HEK293 (cell line): ENCODE data around the gene CEP85.

ENCODE experiments used
- HOXA7 ChIP-seq: sonication (generic); formaldehyde crosslinking; IDR thresholded peaks from 2 replicates; pipeline ENCODE4 v1.8.1; 2022; ENCODE audit warnings: missing genetic modification reagents, borderline replicate concordance
- HOXD13 ChIP-seq: sonication (generic); formaldehyde crosslinking; IDR thresholded peaks from 2 replicates; pipeline ENCODE4 v1.8.0; 2022; ENCODE audit warnings: missing genetic modification reagents, borderline replicate concordance
- INSM2 ChIP-seq: fragments of 450-650 bp; formaldehyde crosslinking; IDR thresholded peaks from 2 replicates; pipeline ENCODE4 v1.5.1; 2016; ENCODE audit warnings: missing biosample characterization, missing genetic modification characterization
- KLF16 ChIP-seq: fragments of 450-650 bp; formaldehyde crosslinking; IDR thresholded peaks from 2 replicates; pipeline ENCODE4 v1.5.1; 2017; ENCODE audit warnings: missing biosample characterization, missing genetic modification characterization
- OSR2 ChIP-seq: fragments of 450-650 bp; formaldehyde crosslinking; IDR thresholded peaks from 2 replicates; pipeline ENCODE4 v1.5.1; 2016; ENCODE audit warnings: missing biosample characterization, missing genetic modification characterization
- TCF7L2 ChIP-seq: IDR thresholded peaks from 2 replicates; pipeline ENCODE4 v1.6.1; 2011; ENCODE audit warnings: low read depth, mild to moderate bottlenecking, inconsistent platforms, low read length, moderate library complexity, borderline replicate concordance
- YY2 ChIP-seq: fragments of 450-650 bp; formaldehyde crosslinking; IDR thresholded peaks from 2 replicates; pipeline ENCODE4 v1.5.1; 2016; ENCODE audit warnings: missing biosample characterization, missing genetic modification characterization
- ZBTB7A ChIP-seq: fragments of 450-650 bp; formaldehyde crosslinking; IDR thresholded peaks from 2 replicates; pipeline ENCODE4 v1.5.1; 2016; ENCODE audit warnings: low read depth, missing biosample characterization, missing genetic modification characterization
- ZFP3 ChIP-seq: fragments of 450-650 bp; formaldehyde crosslinking; IDR thresholded peaks from 2 replicates; pipeline ENCODE4 v1.5.1; 2016; ENCODE audit warnings: low read depth, missing biosample characterization, missing genetic modification characterization
- ZNF10 ChIP-seq: fragments of 450-650 bp; formaldehyde crosslinking; IDR thresholded peaks from 2 replicates; pipeline ENCODE4 v1.5.1; 2017; ENCODE audit warnings: missing biosample characterization, missing genetic modification characterization
- ZNF114 ChIP-seq: fragments of 450-650 bp; formaldehyde crosslinking; IDR thresholded peaks from 2 replicates; pipeline ENCODE4 v1.5.0; 2017; ENCODE audit warnings: missing biosample characterization, missing genetic modification characterization
- ZNF138 ChIP-seq: fragments of 450-650 bp; formaldehyde crosslinking; IDR thresholded peaks from 2 replicates; pipeline ENCODE4 v1.5.1; 2016; ENCODE audit warnings: missing biosample characterization, missing genetic modification characterization, borderline replicate concordance
- ZNF211 ChIP-seq: fragments of 450-650 bp; formaldehyde crosslinking; IDR thresholded peaks from 2 replicates; pipeline ENCODE4 v1.5.1; 2016; ENCODE audit warnings: low read depth, missing biosample characterization, missing genetic modification characterization
- ZNF214 ChIP-seq: fragments of 450-650 bp; formaldehyde crosslinking; IDR thresholded peaks from 2 replicates; pipeline ENCODE4 v1.5.1; 2017; ENCODE audit warnings: missing biosample characterization, mild to moderate bottlenecking, missing genetic modification characterization, borderline replicate concordance
- ZNF24 ChIP-seq: fragments of 450-650 bp; formaldehyde crosslinking; IDR thresholded peaks from 2 replicates; pipeline ENCODE4 v1.5.1; 2016; ENCODE audit warnings: missing biosample characterization, missing genetic modification characterization
- ZNF248 ChIP-seq: fragments of 450-650 bp; formaldehyde crosslinking; IDR thresholded peaks from 2 replicates; pipeline ENCODE4 v1.5.1; 2017; ENCODE audit warnings: missing biosample characterization, missing genetic modification characterization
- ZNF280D ChIP-seq: fragments of 450-650 bp; formaldehyde crosslinking; IDR thresholded peaks from 2 replicates; pipeline ENCODE4 v1.5.1; 2016; ENCODE audit warnings: missing biosample characterization, missing genetic modification characterization
- ZNF391 ChIP-seq: fragments of 450-650 bp; formaldehyde crosslinking; IDR thresholded peaks from 2 replicates; pipeline ENCODE4 v1.5.1; 2016; ENCODE audit warnings: low read depth, missing biosample characterization, missing genetic modification characterization, borderline replicate concordance
- ZNF473 ChIP-seq: fragments of 450-650 bp; formaldehyde crosslinking; IDR thresholded peaks from 2 replicates; pipeline ENCODE4 v1.5.1; 2017; ENCODE audit warnings: missing biosample characterization, missing genetic modification characterization
- ZNF530 ChIP-seq: fragments of 450-650 bp; formaldehyde crosslinking; IDR thresholded peaks from 2 replicates; pipeline ENCODE4 v1.5.1; 2016; ENCODE audit warnings: low read depth, missing biosample characterization, missing genetic modification characterization
- ZNF549 ChIP-seq: fragments of 450-650 bp; IDR thresholded peaks from 2 replicates; pipeline ENCODE4 v1.5.1; 2018; ENCODE audit warnings: missing biosample characterization, missing genetic modification characterization, mild to moderate bottlenecking, inconsistent platforms, moderate library complexity
- ZNF558 ChIP-seq: fragments of 450-650 bp; formaldehyde crosslinking; IDR thresholded peaks from 2 replicates; pipeline ENCODE4 v1.5.1; 2016; ENCODE audit warnings: missing biosample characterization, missing genetic modification characterization
- ZNF561 ChIP-seq: fragments of 450-650 bp; IDR thresholded peaks from 2 replicates; pipeline ENCODE4 v1.5.1; 2018; ENCODE audit warnings: missing biosample characterization, missing genetic modification characterization, borderline replicate concordance
- ZNF610 ChIP-seq: fragments of 450-650 bp; formaldehyde crosslinking; IDR thresholded peaks from 2 replicates; pipeline ENCODE4 v1.5.1; 2016; ENCODE audit warnings: missing biosample characterization, missing genetic modification characterization, borderline replicate concordance
- ZNF660 ChIP-seq: fragments of 450-650 bp; IDR thresholded peaks from 2 replicates; pipeline ENCODE4 v1.5.1; 2018; ENCODE audit warnings: missing biosample characterization, mild to moderate bottlenecking, missing genetic modification characterization
- ZNF692 ChIP-seq: fragments of 450-650 bp; formaldehyde crosslinking; IDR thresholded peaks from 2 replicates; pipeline ENCODE4 v1.5.1; 2016; ENCODE audit warnings: missing biosample characterization, missing genetic modification characterization
- ZNF707 ChIP-seq: fragments of 450-650 bp; formaldehyde crosslinking; IDR thresholded peaks from 2 replicates; pipeline ENCODE4 v1.5.1; 2016; ENCODE audit warnings: missing biosample characterization, missing genetic modification characterization
- ZSCAN18 ChIP-seq: fragments of 450-650 bp; formaldehyde crosslinking; IDR thresholded peaks from 2 replicates; pipeline ENCODE4 v1.5.1; 2016; ENCODE audit warnings: missing biosample characterization, missing genetic modification characterization
- TF ChIP-seq, protein P1 (sequence below): fragments of 450-650 bp; formaldehyde crosslinking; IDR thresholded peaks from 2 replicates; pipeline ENCODE4 v1.5.1; 2016; ENCODE audit warnings: missing biosample characterization, missing genetic modification characterization
- TF ChIP-seq, protein P2 (sequence below): fragments of 450-650 bp; formaldehyde crosslinking; IDR thresholded peaks from 2 replicates; pipeline ENCODE4 v1.5.1; 2017; ENCODE audit warnings: missing biosample characterization, missing genetic modification characterization

Gene CEP85

DNA sequence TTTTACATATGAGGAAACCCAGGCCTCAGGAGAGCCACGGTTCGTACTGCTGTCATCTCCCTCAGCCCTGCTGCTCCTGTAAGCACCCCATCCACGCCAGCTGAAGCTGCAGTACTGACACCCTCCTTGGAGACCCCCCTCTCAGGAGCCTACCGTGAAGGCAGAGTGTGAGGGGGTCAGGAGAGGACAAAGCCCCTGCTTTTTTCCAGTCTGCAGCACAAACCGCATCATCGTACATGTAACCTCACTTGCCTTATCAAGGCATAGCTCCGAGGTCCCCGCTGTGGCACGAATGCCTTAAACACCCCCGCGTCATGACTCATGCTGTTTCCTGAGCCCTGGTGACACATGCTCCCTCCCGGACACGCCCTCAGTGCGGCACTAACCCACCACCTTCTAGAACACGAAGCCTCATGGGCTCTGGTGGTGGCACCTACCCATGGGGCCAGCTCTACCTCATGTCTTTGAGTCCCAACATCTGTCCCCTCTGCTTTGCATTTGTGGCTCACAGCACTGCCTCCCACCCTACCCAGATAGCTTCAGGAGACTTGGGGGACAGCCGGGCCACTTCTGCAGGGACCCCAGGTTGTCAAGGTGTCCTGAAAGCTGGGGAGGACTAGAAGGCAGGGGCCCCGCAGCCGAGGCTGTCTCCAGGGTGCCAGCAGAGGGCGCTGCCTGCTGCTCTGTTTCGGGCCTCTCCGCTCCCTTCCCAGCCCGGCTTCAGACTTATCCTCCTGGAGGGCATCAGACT lies 50.8 kb downstream of the CEP85 start (continued):
- TF ChIP-seq ZNF530 (tag by site-specific recombination) (no peak), ZNF138 (tag by site-specific recombination) (no peak), ZNF10 (tag by site-specific recombination) (no peak), ZNF692 (peak; percentile 89), ZNF610 (no peak), ZNF248 (tag by site-specific recombination) (no peak), ZNF114 (tag by site-specific recombination) (no peak), ZNF24 (tag by site-specific recombination) (peak; percentile 82), OSR2 (no peak), TCF7L2 (no peak), ZNF473 (tag by site-specific recombination) (no peak), ZNF280D (tag by site-specific recombination) (no peak), ZFP3 (tag by site-specific recombination) (no peak), ZNF558 (tag by site-specific recombination) (no peak), ZNF549 (tag by site-specific recombination) (no peak), ZBTB7A (no peak; the same call in 1 of the 2 replicates), YY2 (no peak), INSM2 (peak; percentile 66), KLF16 (peak; percentile 88), ZNF214 (tag by site-specific recombination) (no peak), ZSCAN18 (tag by site-specific recombination) (no peak), ZNF211 (tag by site-specific recombination) (no peak), HOXD13 (CRISPR knock-in tag) (no peak), ZNF561 (tag by site-specific recombination) (no peak), HOXA7 (CRISPR knock-in tag) (no peak), ZNF707 (tag by site-specific recombination) (no peak), ZNF391 (tag by site-specific recombination) (peak; percentile 22; the same call in 1 of the 2 replicates), ZNF660 (tag by site-specific recombination) (peak; percentile 78; the same call in 1 of the 2 replicates)
- TF ChIP-seq, protein P1, sequence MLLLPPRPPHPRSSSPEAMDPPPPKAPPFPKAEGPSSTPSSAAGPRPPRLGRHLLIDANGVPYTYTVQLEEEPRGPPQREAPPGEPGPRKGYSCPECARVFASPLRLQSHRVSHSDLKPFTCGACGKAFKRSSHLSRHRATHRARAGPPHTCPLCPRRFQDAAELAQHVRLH, result no peak
- TF ChIP-seq, protein P2, sequence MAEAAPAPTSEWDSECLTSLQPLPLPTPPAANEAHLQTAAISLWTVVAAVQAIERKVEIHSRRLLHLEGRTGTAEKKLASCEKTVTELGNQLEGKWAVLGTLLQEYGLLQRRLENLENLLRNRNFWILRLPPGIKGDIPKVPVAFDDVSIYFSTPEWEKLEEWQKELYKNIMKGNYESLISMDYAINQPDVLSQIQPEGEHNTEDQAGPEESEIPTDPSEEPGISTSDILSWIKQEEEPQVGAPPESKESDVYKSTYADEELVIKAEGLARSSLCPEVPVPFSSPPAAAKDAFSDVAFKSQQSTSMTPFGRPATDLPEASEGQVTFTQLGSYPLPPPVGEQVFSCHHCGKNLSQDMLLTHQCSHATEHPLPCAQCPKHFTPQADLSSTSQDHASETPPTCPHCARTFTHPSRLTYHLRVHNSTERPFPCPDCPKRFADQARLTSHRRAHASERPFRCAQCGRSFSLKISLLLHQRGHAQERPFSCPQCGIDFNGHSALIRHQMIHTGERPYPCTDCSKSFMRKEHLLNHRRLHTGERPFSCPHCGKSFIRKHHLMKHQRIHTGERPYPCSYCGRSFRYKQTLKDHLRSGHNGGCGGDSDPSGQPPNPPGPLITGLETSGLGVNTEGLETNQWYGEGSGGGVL (tag by site-specific recombination), result peak; percentile 85
